ENCODE results near the gene RABEP1.

The RABEP1 gene

DNA sequence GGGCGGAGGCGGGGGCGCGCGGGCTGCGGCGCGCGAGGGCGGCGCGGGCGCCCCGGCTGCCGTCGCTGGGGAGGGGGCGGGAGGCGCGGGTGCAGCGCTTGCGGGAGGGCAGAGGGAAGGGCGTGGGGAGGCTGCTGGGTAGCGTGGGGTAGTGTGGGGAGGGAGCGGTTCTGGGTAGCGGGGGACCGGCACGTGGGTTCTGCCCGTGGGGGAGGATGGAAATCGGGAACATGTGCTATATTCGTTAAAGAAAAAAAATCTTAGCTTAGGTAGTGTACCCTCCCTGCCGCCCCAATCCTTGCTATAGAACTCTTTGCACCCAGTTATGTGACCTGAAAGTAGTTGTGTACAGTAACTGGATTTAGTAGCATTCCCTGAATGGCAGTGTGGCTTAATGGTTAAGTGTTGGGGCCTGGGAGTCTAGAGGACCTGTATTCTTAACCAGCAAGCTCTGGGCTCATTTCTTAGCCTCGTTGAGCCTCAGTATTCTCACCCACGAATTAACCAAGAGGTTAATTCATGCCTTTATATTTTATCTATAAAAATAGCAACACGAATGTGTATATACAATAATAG, 646 bp downstream of the RABEP1 start:
- peak; percentile 13 for DNase-seq

DNA sequence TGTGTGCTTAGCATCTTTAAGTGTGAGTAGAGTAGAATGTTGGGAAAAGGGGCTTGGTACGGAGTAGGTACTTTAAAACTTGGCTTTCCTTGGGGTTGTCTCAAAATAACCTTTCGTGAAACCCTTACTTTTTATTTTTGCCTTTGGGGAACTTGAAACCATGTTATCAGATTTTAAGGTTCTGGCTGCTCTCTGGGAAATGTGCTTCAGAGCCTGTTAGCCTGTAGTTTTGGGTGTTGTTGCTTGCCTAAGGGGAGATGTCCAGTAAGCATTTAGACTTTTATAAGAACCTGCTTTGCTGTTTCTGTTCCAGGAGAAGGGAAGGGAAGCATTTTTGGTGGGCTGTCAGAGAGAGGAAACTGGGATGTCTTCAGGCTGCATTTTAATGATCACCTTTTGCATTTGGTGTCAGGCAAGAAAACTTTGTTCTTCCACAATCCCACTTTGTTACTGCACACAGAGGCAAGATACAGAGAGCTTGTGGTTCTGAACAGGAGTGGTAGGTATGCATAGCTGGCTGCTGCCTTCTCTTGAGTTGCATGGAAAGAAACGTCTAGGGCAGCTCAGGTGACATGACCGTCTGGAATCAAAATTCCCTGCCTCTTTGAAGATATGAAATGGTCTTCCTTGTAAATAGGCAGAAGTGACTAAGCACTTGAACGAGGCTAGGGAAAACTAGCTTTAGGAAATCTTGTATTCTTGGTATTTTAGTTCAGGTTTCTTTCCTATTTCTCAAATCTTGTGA, 1.7 kb downstream of the RABEP1 start:
- no peak for DNase-seq

DNA sequence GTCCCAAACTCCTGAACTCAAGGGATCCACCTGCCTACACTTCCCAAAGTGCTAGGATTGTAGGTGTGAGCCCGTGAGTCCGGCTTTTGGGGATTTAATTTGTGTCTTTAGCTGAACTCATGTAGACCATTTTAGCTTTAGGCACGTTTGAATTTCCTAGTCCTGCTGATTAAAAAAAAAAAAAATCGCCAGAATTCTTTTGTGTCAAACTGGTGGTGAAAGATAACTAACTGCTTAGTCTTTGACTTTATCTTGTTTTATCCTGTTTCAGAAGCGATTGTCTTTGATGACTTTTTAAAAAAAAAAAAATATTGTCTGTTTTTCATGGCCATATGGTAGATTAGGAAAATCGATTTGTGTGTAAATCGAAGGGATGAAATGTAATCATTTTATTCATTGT, 2.6 kb downstream of the RABEP1 start:
- DNase-seq = no peak

DNA sequence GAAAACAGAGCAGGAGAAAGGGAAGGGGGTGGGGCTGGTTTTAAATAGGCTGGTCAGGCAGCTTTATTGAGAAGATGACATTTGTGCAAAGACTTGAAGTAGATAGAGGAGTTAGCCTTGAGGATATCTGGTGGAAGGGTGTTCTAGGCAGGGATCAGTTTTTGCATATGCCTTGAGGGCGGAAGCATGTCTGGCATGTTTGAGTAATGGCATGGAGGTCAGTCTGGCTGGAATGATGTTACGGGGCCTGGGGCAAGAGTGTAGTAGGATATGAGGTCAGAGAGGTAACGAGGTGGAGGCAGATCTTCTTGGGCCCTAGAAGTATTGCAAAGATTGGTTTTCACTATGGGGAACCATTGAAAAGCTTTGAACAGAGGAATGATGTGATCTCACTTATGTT, 4.8 kb downstream of the RABEP1 start:
- no peak for DNase-seq

DNA sequence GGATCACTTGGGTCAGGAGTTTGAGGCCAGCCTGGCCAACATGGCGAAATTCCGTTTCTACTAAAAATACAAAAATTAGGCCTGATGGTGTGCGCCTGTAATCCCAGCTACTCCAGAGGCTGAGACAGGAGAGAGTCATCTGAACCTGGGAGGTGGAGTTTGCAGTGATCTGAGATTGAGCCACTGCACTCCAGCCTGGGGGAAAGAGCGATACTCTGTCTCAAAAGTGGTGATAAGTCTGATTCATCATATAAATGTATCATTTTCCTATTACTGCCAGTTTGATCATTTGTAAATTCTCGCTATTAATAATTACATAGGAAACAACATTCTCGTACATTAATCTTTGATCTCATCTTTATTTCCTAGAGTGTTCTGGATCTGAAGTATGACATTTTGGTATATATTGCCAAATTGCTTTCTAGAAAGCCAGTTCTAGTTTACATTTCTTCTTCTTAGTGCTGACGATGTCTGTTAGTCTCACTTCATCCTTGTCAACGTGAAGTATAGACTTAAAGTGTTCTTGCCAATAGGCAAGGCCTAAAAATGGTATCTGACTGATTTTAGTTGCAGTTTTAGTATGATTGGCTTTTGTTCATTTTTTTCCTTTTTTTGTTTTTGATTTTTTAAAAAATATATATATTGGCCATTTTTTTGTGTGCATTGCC, 9.7 kb downstream of the RABEP1 start:
- no peak for DNase-seq

DNA sequence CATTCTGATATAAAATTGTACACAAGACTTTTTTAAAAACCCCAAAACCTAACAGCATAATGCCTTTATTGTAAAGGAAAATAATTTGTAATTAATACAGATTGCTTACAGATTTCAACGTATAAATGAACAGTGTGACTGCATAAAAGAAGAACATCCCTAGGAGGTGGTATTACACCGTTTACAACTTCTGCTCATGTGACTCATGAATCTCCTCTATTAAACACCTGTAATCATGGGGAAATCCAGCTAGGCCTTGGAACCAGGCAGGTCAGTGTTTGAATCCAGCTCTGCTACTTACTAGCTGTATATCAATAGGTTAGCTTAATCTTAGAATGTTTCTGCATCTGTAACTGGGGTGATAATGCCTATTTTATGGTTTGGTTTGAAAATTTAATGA, 15.2 kb downstream of the RABEP1 start:
- DNase-seq = no peak

DNA sequence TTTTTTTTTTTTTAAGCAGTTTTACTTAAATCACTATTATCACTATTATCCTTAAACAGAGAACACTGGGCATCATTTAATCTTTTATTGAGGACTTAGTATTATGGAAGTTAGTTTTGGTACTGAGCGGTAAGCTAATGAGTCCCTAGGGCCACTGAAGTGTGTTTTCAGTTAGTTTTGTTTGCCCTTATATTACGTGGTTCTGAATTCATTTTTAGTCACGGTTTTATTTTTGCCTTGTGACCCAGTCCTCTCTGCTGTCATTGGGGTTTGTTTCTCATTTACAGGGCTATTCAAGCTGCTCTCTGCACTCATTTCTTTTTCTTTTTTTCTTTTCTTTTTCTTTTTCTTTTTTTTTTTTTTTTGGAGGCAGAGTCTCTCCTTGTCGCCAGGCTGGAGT, 17.3 kb downstream of the RABEP1 start:
- no peak for DNase-seq

DNA sequence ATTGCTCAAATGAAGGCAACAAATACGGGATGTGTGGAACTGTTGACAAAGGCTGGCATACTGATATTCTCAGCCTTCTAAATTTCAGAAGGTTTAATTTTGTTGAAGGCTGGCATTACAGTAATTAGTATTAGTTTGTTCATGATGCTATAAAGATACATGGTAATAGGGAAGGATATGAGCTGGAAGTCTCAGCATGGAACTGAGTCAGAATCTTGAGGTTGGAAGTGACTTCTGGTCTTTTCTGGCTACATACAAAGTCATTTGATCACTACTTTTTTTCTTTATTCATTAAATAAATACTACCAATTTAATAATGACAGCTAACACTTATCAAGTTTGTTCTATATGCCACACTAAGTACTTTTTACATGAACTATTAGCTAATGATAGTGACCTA, 22.6 kb downstream of the RABEP1 start:
- no peak for DNase-seq

DNA sequence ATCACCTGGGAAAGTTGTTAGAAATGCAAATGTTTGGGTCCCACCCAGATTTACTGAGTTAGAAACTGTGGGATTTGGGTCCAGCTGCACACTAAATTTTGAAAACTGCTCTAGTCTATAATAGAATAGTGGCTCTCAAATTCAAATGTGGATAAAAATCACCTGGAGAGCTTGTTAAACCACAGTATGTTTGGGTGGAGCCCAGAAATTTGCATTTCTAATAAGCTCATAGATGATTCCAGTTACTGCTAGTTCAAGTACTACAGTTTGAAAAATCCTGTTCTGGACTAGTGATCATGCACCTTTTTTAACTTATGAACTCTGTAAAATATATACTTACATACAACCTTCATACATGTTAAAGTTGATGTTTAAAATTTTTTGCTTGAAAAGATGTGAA, 27.8 kb downstream of the RABEP1 start:
- no peak for DNase-seq

DNA sequence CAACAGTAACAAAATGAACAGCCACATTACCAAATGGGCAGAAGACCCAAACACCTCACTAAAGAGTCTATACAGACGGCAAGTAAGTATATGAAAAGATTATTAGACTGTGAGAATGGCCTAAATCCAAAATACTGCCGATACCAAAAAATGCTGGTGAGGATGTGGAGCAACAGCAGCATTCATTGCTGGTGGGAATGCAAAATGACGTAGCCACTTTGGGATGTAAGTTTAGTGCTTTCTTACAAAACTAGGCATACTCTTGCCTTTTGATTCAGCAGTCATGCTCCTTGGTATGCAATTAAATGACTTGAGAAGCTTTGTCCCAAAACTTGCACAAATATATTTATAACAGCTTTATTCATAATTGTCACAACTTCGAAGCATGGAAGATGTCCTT, 43.8 kb downstream of the RABEP1 start:
- DNase-seq = no peak

DNA sequence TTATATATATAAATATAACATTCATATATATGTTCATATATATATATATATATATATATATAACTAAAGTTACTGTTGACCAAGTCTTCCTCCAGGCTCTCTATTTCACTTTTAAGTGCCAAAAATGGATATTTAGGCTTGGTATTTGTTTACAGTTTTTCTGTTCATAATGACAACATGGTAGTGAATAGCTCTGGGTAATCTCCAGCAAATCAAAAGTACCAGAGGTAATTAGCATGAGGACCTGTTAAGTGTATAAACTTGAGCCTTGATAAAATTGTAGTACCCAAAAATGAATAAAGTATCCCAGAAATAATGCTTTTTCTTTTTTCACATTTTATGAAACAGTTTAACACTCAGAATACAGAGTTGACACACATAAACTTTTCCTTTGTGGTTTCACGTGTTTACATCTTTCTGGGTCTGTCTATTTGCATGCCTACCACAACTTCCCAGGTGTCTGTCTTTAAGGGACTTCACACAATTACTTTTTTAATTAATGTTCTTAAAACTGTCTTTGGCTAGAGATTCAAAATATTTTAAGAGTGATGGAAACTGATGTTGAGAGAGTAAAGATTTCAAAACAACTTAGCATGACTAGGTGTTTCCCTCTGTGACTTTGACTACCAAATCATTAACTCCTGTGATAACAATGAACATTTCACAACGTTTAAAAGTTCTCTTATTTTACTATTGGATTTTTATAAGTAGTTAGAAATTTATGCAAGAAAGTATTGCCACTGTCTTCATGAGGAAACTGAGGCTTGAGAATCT, 47.9 kb downstream of the RABEP1 start:
- DNase-seq = no peak

DNA sequence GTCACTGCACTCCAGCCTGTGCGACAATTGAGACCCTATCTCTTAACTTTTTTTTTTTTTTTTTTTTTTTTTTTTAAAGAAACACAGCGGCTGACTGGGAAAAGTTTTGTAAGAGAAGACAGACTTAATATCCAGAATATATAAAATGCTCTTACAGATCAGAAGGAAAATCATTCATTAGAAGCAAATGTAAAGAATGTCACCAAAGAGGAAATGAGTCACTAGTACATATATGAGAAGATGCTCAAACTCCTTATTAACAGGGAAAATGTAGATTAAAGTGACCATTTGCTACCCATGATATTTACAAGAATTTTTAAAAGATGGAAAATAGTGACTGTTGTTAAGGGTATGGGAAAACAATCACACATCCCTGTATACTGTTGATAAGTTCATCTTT, 48.9 kb downstream of the RABEP1 start:
- no peak for DNase-seq

DNA sequence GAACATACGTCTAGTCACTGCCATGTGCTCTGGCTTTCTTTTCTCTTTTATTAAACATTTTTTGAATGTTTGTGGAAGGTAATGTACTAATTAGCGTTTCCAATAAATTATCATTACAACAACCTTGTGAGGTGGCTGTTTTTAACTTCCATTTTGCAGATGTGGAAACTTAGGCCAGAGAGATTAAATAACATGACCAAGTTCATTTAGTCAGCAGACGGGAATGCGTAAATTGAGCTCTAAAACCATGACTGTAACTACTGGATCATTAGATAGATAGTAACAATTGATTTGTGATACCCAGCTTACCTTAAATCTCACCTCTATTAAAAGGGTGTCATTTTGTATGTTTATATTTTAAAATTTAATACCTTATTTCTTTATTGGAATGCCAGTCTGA, 49.4 kb downstream of the RABEP1 start:
- DNase-seq = no peak

DNA sequence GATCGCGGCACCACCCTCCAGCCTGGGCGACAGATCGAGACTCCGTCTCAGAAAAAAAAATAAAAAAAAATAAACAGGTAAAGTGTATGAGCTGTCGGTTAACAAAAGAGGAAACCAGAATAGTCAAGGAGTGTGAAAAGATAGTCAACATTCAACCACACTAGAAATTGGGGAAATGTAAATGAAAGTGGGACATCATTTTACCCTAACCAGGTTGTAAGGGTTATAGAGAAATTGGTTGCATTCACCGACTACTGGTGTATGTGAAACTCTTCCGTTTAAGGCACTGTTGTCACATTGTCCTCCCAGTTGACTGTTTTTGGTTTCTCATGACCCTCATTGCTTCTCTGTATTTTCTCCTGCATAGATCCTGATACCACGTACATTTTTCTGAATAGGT, 62.8 kb downstream of the RABEP1 start:
- no peak for DNase-seq

DNA sequence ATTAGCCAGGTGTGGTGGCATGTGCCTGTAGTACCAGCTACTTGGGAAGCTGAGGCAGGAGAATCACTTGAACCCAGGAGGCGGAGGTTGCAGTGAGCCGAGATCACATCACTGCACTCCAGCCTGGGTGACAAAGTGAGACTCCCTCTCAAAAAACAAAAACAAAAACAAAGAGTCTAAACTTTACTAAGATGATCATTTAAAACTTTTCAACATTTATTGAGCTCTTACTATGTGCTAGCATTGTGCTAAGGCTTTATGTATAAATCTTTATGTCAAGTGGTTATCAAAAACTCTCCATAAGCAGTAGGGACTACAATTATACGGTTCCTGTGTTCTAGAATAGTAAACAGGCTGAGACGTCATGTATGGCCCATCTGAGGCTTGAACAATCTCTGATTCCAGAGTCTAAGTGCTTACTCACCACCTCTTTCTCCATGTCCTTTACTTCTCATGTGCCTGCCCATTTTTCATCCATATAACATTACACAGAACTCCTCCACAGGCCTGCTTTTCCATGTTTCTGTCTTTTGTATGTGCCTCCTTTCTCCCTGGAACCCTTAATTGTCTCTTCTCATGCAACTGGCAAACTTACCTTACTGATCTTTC, 70.7 kb downstream of the RABEP1 start:
- no peak for DNase-seq

DNA sequence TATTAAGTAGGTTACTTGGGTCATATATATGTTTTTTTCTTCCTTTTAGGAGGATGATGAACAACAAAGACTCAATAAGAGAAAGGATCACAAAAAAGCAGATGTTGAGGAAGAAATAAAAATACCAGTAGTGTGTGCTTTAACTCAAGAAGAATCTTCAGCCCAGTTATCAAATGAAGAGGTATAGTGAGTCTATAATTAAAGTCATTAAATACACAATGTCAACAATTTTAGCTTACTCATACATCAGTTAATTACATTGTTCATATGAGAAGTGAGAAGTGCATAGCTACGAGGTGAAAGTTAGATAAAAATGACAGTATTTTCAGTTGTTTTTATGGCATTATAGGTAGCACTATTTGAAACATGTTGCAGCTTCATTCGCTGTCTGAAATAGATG, 72.2 kb downstream of the RABEP1 start:
- DNase-seq = no peak

DNA sequence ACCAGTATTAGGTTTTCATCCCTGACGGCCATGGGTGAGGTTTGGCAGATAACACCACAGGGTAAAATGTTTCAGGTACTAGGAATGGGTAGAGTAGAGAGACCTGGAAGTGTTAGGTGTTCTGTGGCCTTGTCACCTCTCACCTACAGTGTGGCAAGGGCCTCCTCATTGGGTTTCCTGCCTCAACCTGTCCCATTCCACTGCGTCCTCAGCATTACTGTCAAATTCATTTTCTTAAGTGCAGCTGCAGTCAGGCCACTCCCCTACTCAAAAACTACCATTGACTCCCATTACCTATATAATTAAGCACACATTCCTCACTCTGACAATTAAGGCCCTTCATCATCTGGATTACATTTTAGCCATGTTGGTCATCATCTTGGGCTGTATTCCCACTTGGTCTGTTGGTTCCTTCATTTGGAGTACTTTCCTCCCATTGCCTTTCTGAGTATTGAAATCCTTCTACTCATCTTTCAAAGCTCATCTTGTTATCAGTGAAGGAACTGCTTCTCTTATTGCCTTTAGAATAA, 72.9 kb downstream of the RABEP1 start:
- DNase-seq = no peak

DNA sequence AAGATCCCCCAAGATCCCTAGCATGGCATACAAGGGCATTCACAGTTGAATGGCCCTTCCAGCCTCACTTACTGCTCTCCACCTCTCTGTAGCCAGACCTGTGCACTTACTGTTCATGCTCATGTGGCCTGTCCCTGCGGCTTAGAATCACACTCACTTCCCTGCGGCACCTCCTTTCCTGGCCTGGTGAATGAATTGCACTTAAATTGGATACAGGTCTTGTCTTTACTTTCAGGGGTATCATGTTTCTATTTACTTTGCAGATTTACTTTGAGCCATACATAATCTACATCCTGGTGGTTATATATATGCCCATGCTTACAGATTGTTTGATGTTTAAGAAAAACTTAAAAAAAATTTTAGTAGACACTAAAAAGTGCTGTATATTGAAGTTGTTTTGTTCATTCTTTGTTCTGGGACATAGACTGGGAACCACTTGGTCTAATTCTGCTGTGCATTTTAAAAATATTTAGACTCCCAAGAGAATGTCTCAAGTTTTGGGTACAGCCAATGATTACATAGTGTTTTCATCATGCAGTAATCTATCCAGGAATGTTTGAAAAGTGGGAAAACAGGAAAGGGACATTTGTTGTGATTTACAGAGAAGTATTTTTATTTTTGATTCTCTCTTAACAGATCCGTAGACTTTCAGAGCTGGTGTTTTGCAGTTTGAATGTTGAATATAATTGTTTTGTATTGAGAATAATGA, 73.5 kb downstream of the RABEP1 start:
- no peak for DNase-seq

DNA sequence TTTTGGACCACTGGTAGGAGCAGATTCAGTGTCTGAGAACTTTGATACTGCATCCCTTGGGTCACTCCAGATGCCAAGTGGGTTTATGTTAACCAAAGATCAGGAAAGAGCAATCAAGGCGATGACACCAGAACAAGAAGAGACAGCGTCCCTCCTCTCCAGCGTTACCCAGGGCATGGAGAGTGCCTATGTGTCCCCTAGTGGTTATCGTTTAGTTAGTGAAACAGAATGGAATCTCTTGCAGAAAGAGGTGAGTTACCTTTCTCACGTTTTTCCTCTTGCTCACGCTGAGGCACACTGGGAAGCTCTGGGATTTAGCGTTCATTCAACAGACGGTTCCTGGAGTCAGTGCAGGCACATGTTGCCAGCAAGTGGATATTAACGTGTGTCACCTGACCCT, 79.3 kb downstream of the RABEP1 start:
- DNase-seq = no peak

DNA sequence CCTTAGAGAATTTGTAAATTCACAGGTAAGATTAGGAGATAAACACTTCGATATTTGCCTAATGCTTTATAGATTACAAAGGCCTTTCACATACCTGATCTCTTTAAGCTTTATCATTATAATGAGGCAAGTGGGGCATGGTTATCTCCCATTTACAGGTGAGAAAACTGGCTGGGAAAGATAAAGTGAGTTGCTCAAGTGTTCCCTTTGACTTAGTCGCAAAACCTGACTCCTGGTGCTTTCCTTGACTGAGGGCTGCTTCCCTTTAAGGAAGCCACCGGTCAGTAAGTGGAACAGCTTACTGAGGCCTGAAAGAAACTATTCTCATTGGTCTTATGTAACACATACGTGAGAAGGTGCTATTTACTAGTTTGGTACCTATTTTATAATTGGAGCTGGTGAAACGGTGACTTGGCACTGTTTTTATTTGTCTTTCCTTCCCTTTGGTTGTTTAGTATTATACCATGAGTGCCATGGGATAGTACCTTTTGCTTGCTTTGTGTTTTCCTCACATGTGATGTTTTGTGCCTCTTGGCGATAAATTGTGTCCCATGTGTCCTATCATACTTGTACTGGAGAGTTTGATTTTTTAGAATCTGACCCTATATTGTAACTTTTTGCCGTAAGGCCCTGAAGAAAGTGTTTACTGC, 80.2 kb downstream of the RABEP1 start:
- DNase-seq = no peak

DNA sequence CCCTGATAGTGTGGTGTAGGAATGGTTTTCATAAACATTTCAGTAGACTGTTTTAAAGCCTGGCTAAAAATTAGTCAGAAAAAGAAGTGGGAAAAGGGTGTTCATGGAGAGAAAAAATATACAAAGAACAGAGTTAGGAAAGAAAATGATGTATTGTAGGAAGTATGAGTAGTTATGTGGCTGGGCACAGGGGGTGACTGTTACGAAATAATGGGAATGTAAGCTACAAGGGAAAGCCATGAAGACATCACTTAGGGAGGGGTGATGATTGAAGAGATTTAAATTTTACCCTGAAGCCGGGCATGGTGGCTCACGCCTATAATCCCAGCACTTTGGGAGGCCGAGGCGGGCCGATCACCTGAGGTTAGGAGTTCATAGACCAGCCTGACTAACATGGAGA, 82.1 kb downstream of the RABEP1 start:
- DNase-seq = no peak

DNA sequence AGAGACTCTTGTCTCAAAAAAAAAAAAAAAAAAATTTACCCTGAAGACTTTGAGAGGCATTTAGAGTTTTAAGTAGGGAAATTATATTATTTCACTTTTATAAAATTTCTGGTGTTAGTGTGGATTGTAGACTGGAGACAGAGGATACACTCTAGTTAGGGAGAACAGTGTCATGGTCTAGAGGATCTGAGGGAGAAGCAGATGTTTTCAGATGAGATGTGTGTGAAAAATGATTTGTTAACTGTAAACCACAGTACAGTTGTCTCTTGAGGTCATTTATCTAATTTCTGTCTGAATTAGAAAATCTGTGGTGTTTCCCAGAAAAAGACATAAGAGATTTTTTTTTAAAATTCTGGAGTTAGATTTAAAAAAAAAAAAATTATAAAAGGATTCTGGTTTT, 82.6 kb downstream of the RABEP1 start:
- no peak for DNase-seq

Data from NCI-H1694 (cell line).